B cell (primary cell): Measurements from ENCODE around the gene ARHGAP15. TPM values are rescaled to one million over a fixed set of nuclear protein-coding genes. Genes with fewer than 3 reads are reported as not detected.
A peak's percentile ranks its signal among the peaks of the same experiment; 100 is the strongest.

Experiments
- ATAC-seq: fragments of 200-7000 bp; cut with Tn5 transposase; one replicate; pipeline ENCODE4 v1.10.0; 2021; ENCODE audit warnings: low read depth, mild to moderate bottlenecking, moderate number of reproducible peaks, moderate library complexity
- CTCF ChIA-PET: fragments of 350-600 bp; sonication (Branson Sonifier 250); formaldehyde crosslinking; loops from one replicate; lab custom pipeline; 2021; ENCODE audit warnings: antibody characterized with exemption, inconsistent platforms; lab: Charles Lee
- POLR2A ChIA-PET: fragments of 350-600 bp; sonication (Branson Sonifier 250); formaldehyde crosslinking; loops from one replicate; lab custom pipeline; 2021; ENCODE audit warnings: antibody characterized with exemption; lab: Charles Lee
- DNase-seq: peaks from one replicate; pipeline ENCODE4 v3.0.0; 2013
- H2AFZ ChIP-seq: 2 replicates; pipeline ENCODE4 v1.6.1; 2012; ENCODE audit warnings: mild to moderate bottlenecking, low read depth, low read length; ENCODE audit not compliant: insufficient read depth, poor library complexity, severe bottlenecking
- H3K27ac ChIP-seq, 2 donors: 1 replicate in 1 of 2; 2 replicates in 1 of 2; pipeline ENCODE4 v1.5.1; 2012 to 2013; ENCODE audit warnings: low read length in 2 of 2, mild to moderate bottlenecking in 2 of 2, moderate library complexity in 1 of 2
- H3K27me3 ChIP-seq, 4 experiments: fragments of 200-600 bp in 1 of 4; sonication (generic) in 1 of 4; replicated peaks in 1 of 4; 1 replicate in 2 of 4; 2 replicates in 2 of 4; pipeline versions ENCODE4 v1.6.1 to v1.7.0; 2013 to 2016; ENCODE audit warnings: low read length in 3 of 4, mild to moderate bottlenecking in 2 of 4, mixed read lengths in 1 of 4, moderate library complexity in 1 of 4; ENCODE audit not compliant: insufficient read depth in 4 of 4, control insufficient read depth in 3 of 4; ENCODE audit errors: control extremely low read depth in 1 of 4
- H3K36me3 ChIP-seq, 2 experiments: replicated peaks in 1 of 2; 1 replicate in 1 of 2; 2 replicates in 1 of 2; pipeline versions ENCODE4 v1.6.1 to v1.7.1; 2013; ENCODE audit warnings: low read length in 1 of 2; ENCODE audit not compliant: insufficient read depth in 2 of 2, control insufficient read depth in 1 of 2; ENCODE audit errors: control extremely low read depth in 1 of 2, extremely low read depth in 1 of 2
- H3K4me1 ChIP-seq, 2 donors: fragments of 200-600 bp in 1 of 2; sonication (generic) in 1 of 2; 1 replicate in 1 of 2; 2 replicates in 1 of 2; pipeline versions ENCODE4 v1.5.1 to v1.6.1; 2013 to 2017; ENCODE audit warnings: low read length in 2 of 2; ENCODE audit not compliant: control insufficient read depth in 2 of 2, insufficient read depth in 2 of 2
- H3K4me2 ChIP-seq: replicated peaks from 2 replicates; pipeline ENCODE3; 2012; ENCODE audit warnings: mild to moderate bottlenecking, low read depth, low read length; ENCODE audit not compliant: poor library complexity, severe bottlenecking
- H3K4me3 ChIP-seq, 5 experiments: fragments of 200-600 bp in 1 of 5; sonication (generic) in 1 of 5; 1 replicate in 3 of 5; 2 replicates in 2 of 5; pipeline versions ENCODE4 v1.5.1 to v1.7.0; 2011 to 2016; ENCODE audit warnings: low read length in 4 of 5, mild to moderate bottlenecking in 4 of 5, low read depth in 2 of 5, control low read depth in 1 of 5, moderate library complexity in 1 of 5; ENCODE audit not compliant: insufficient read depth in 1 of 5; ENCODE audit errors: control extremely low read depth in 1 of 5, extremely low read depth in 1 of 5
- H3K79me2 ChIP-seq: fragments of 200-600 bp; sonication (generic); one replicate; pipeline ENCODE4 v1.6.0; 2016; ENCODE audit warnings: low read length; ENCODE audit not compliant: control insufficient read depth, insufficient read depth
- H3K9ac ChIP-seq: fragments of 200-600 bp; sonication (generic); 2 replicates; pipeline ENCODE4 v1.6.1; 2017; ENCODE audit warnings: mild to moderate bottlenecking, low read length, moderate library complexity
- H3K9me3 ChIP-seq, 3 donors: one replicate each; pipeline versions ENCODE4 v1.6.1 to v1.7.1; 2013; ENCODE audit warnings: low read length in 2 of 3; ENCODE audit not compliant: control insufficient read depth in 2 of 3, insufficient read depth in 1 of 3; ENCODE audit errors: control extremely low read depth in 1 of 3
- H4K20me1 ChIP-seq: 2 replicates; pipeline ENCODE4 v1.6.0; 2012; ENCODE audit warnings: mild to moderate bottlenecking, low read length; ENCODE audit not compliant: insufficient read depth, control insufficient read depth, poor library complexity, severe bottlenecking
- H3K27ac Mint-ChIP-seq: one replicate; pipeline ENCODE4 v1.8.0; 2021; ENCODE audit warnings: mixed read lengths
- H3K27me3 Mint-ChIP-seq: one replicate; pipeline ENCODE4 v1.8.0; 2021; ENCODE audit warnings: mixed read lengths
- H3K4me1 Mint-ChIP-seq: one replicate; pipeline ENCODE4 v1.8.0; 2021; ENCODE audit warnings: mixed read lengths
- H3K4me3 Mint-ChIP-seq: one replicate; pipeline ENCODE4 v1.8.0; 2021; ENCODE audit warnings: mixed read lengths
- H3K9me3 Mint-ChIP-seq: one replicate; pipeline ENCODE4 v1.8.0; 2022; ENCODE audit warnings: mixed read lengths; ENCODE audit not compliant: insufficient read depth
- CTCF ChIP-seq: fragments of 200-600 bp; IDR thresholded peaks from one replicate; pipeline ENCODE4 v1.8.0; 2022; ENCODE audit warnings: antibody characterized with exemption, mild to moderate bottlenecking
- EZH2 ChIP-seq: IDR thresholded peaks from 2 replicates; pipeline ENCODE4 v1.6.1; 2012; ENCODE audit warnings: borderline replicate concordance, low read depth, mild to moderate bottlenecking, moderate library complexity, low read length; ENCODE audit not compliant: insufficient read depth, poor library complexity, severe bottlenecking
- WGBS: methylation state at CpG from one replicate; pipeline ENCODE4 v1.1.5; 2013; ENCODE audit warnings: missing lambda C conversion rate; ENCODE audit not compliant: insufficient coverage; 5-methylcytosine and 5-hydroxymethylcytosine counted together
- intact Hi-C: fragments of 100-400 bp; cut with micrococcal nuclease; formaldehyde crosslinking; loops from one replicate; pipeline ENCODE4 v1.10.0; 2022
- polyA plus RNA-seq: library from polyadenylated mRNA; depleted of rRNA; stranded (reverse); fragments of >200 nt; gene quantifications from 2 replicates; pipeline ENCODE4 v1.2.3, GENCODE V29; 2012
- total RNA-seq, 2 donors: library from RNA; stranded (reverse); fragments of 120-200 nt in 1 of 2; gene quantifications; 1 replicate in 1 of 2; 2 replicates in 1 of 2; pipeline versions ENCODE4 v1.2.3 to v1.2.4, GENCODE V29; 2013 to 2022

The ARHGAP15 gene
- total and polyA plus RNA-seq, 2 donors (not counting 1 experiment from before 2014, with no cell fraction given), result 58.6 to 187 TPM

GRCh38 chr2:143169105-143169504 lies 39.9 kb downstream of the ARHGAP15 start:
- no peak overlapping the region for H3K4me3 ChIP-seq
- H3K27ac ChIP-seq, result no peak overlapping the region
- H3K27me3 ChIP-seq, result no peaks in the 10 kb centered on the region
- H3K9ac ChIP-seq, result no peak overlapping the region
- CTCF ChIA-PET, result interaction anchor here (0.8 to 8.7 kb wide), 3 partner anchors 10 to 87 kb away, joined by 3 to 68 read pairs (median 24); no protein-coding TSS in a partner anchor
- Mint-ChIP-seq H3K27me3 (no peaks in the 10 kb centered on the region), H3K4me3 (no peak overlapping the region), H3K4me1 (peaks cover 53% of the 10 kb centered on the region), H3K9me3 (no peaks in the 10 kb centered on the region), H3K27ac (peak overlapping the region; percentile 3)
- POLR2A ChIA-PET, result no interaction called here
- peaks cover 24% of the 10 kb centered on the region for H4K20me1 ChIP-seq
- DNase-seq, result no peak
- intact Hi-C loops, result no loop called here
- peaks cover 16 to 63% of the 10 kb centered on the region in 2 experiments for H3K36me3 ChIP-seq
- peaks cover 99% of the 10 kb centered on the region for H3K79me2 ChIP-seq
- TF ChIP-seq CTCF (no peak), EZH2 (no peak)
- H3K9me3 ChIP-seq, result no peaks in the 10 kb centered on the region
- no peak overlapping the region for H3K4me2 ChIP-seq
- no peak for ATAC-seq
- peaks cover 6 to 7% of the 10 kb centered on the region in 2 donors for H3K4me1 ChIP-seq
- WGBS, result no CpG with 5 or more reads among the region's 1 CpG
- H2AFZ ChIP-seq, result no peak overlapping the region

GRCh38 chr2:143171817-143172216 lies 42.6 kb downstream of the ARHGAP15 start:
- H3K4me1 ChIP-seq, result peaks cover 18 to 19% of the 10 kb centered on the region in 2 donors
- CTCF ChIA-PET, result interaction anchor here (2.0 to 8.7 kb wide), 2 partner anchors 12 to 87 kb away, joined by 8 to 68 read pairs; no protein-coding TSS in a partner anchor
- no peak overlapping the region for H2AFZ ChIP-seq
- no peaks in the 10 kb centered on the region for H3K9me3 Mint-ChIP-seq
- no peak overlapping the region for H3K4me3 ChIP-seq
- TF ChIP-seq EZH2 (no peak), CTCF (no peak)
- no CpG with 5 or more reads among the region's 2 CpGs for WGBS
- H3K27me3 ChIP-seq, result no peaks in the 10 kb centered on the region
- H3K4me1 Mint-ChIP-seq, result peaks cover 53% of the 10 kb centered on the region
- peak overlapping the region; percentile 64 for H3K27ac Mint-ChIP-seq
- DNase-seq, result no peak
- peaks cover 15% of the 10 kb centered on the region for H4K20me1 ChIP-seq
- no peak overlapping the region for H3K4me2 ChIP-seq
- H3K9me3 ChIP-seq, result no peaks in the 10 kb centered on the region
- no peak for ATAC-seq
- intact Hi-C loops, result no loop called here
- no peaks in the 10 kb centered on the region for H3K27me3 Mint-ChIP-seq
- peaks cover 14 to 45% of the 10 kb centered on the region in 2 experiments for H3K36me3 ChIP-seq
- H3K9ac ChIP-seq, result no peak overlapping the region
- peak overlapping the region in 1 of 2 donors; percentile 29 for H3K27ac ChIP-seq
- no peak overlapping the region for H3K4me3 Mint-ChIP-seq
- peaks cover 93% of the 10 kb centered on the region for H3K79me2 ChIP-seq
- POLR2A ChIA-PET, result no interaction called here
